SU-DHL-6 (cell line): Measurements from ENCODE around the gene SLC12A7.
"Not testable (repeated sequence)": the region's sequence is repeated elsewhere in the genome, so short reads cannot be mapped to it uniquely, and the experiment has no call there.

ENCODE experiments used
- H2AFZ ChIP-seq: fragments of 200-600 bp; sonication (generic); 2 replicates; pipeline ENCODE4 v1.6.1; 2014; ENCODE audit warnings: low read depth, mild to moderate bottlenecking, moderate library complexity, mixed read lengths, antibody characterized with exemption, low read length; ENCODE audit not compliant: severe bottlenecking
- H3F3A ChIP-seq: fragments of 200-600 bp; shearing (Covaris generic); 2 replicates; pipeline ENCODE4 v1.6.0; 2016; ENCODE audit warnings: antibody characterized with exemption, mild to moderate bottlenecking; ENCODE audit not compliant: insufficient read depth
- H3K27ac ChIP-seq: fragments of 200-600 bp; sonication (generic); 2 replicates; pipeline ENCODE4 v1.5.1; 2016; ENCODE audit warnings: low read depth, mild to moderate bottlenecking, low read length, moderate library complexity, mixed read lengths
- H3K27me3 ChIP-seq: fragments of 200-600 bp; sonication (generic), shearing (Covaris generic); 2 replicates; pipeline ENCODE4 v1.6.0; 2014; ENCODE audit warnings: mild to moderate bottlenecking, low read length
- H3K36me3 ChIP-seq: fragments of 200-600 bp; sonication (generic); 2 replicates; pipeline ENCODE4 v1.6.1; 2014; ENCODE audit warnings: mild to moderate bottlenecking, low read length, mixed read lengths
- H3K4me2 ChIP-seq: fragments of 300-600, 200-600 bp; shearing (Covaris generic), sonication (generic); 2 replicates; pipeline ENCODE4 v1.6.0; 2014; ENCODE audit warnings: low read length, low read depth, mild to moderate bottlenecking; ENCODE audit not compliant: poor library complexity, severe bottlenecking
- H3K4me3 ChIP-seq: fragments of 200-600 bp; sonication (generic); 2 replicates; pipeline ENCODE4 v1.5.1; 2014; ENCODE audit warnings: antibody characterized with exemption, low read length, mild to moderate bottlenecking, mixed read lengths; ENCODE audit not compliant: insufficient read depth, poor library complexity, severe bottlenecking
- H3K79me2 ChIP-seq: fragments of 200-600 bp; sonication (generic); 2 replicates; pipeline ENCODE4 v1.6.1; 2014; ENCODE audit warnings: mild to moderate bottlenecking, low read length, moderate library complexity; ENCODE audit not compliant: insufficient read depth
- H3K9ac ChIP-seq: fragments of 200-600 bp; sonication (generic); 2 replicates; pipeline ENCODE4 v1.7.0; 2014; ENCODE audit warnings: mild to moderate bottlenecking, low read length
- H3K9me2 ChIP-seq: fragments of 200-600 bp; sonication (generic); replicated peaks from 2 replicates; pipeline ENCODE4 v1.6.1; 2014; ENCODE audit warnings: low read length; ENCODE audit not compliant: insufficient read depth
- H3K9me3 ChIP-seq: fragments of 200-600 bp; sonication (generic); 2 replicates; pipeline ENCODE4 v1.6.1; 2014; ENCODE audit warnings: low read length, mixed read lengths; ENCODE audit not compliant: insufficient read depth
- H4K20me1 ChIP-seq: fragments of 200-600 bp; sonication (generic); 2 replicates; pipeline ENCODE4 v1.6.1; 2014; ENCODE audit warnings: low read depth, mild to moderate bottlenecking, antibody characterized with exemption, low read length, moderate library complexity, mixed read lengths
- EZH2phosphoT487 ChIP-seq: fragments of 200-600 bp; sonication (generic), shearing (Covaris generic); conservative IDR thresholded peaks from 2 replicates; pipeline ENCODE4 v1.6.1; 2018; ENCODE audit warnings: mild to moderate bottlenecking, antibody characterized with exemption, low read length, moderate library complexity, mixed read lengths
- TF ChIP-seq, protein P1 (sequence below): fragments of 200-600 bp; sonication (generic); IDR thresholded peaks from one replicate; pipeline ENCODE4 v1.5.1; 2017; ENCODE audit warnings: antibody characterized with exemption, mild to moderate bottlenecking, low read length, moderate library complexity; ENCODE audit not compliant: insufficient read depth, poor library complexity, severe bottlenecking

SLC12A7 gene

DNA sequence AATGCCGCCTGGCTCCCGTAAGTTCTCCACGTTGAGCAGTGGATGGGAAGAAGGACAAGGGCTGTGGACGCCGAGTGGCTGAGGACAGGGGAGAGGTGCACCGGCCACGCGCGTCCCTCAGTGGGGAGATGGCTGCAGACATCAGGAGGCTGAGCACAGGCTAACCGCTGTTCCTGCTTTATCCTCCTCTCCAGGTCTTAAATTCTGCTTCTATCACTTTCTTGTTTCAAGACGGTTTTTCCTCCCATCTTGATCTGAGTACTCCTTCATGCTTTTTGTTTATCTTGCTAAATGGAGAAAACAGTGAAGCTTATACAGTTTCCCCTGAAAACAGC is 47.4 kb upstream of the SLC12A7 start:
- no peak overlapping the region for H3K27ac ChIP-seq
- TF ChIP-seq, protein P1, sequence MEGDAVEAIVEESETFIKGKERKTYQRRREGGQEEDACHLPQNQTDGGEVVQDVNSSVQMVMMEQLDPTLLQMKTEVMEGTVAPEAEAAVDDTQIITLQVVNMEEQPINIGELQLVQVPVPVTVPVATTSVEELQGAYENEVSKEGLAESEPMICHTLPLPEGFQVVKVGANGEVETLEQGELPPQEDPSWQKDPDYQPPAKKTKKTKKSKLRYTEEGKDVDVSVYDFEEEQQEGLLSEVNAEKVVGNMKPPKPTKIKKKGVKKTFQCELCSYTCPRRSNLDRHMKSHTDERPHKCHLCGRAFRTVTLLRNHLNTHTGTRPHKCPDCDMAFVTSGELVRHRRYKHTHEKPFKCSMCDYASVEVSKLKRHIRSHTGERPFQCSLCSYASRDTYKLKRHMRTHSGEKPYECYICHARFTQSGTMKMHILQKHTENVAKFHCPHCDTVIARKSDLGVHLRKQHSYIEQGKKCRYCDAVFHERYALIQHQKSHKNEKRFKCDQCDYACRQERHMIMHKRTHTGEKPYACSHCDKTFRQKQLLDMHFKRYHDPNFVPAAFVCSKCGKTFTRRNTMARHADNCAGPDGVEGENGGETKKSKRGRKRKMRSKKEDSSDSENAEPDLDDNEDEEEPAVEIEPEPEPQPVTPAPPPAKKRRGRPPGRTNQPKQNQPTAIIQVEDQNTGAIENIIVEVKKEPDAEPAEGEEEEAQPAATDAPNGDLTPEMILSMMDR: no peak
- TF ChIP-seq EZH2phosphoT487: no peak
- H3K36me3 ChIP-seq: no peaks in the 10 kb centered on the region
- H3K9ac ChIP-seq: no peak overlapping the region
- H3K9me2 ChIP-seq: no peaks in the 10 kb centered on the region
- no peaks in the 10 kb centered on the region for H3K9me3 ChIP-seq
- H3K27me3 ChIP-seq: no peaks in the 10 kb centered on the region
- no peak overlapping the region for H2AFZ ChIP-seq
- no peaks in the 10 kb centered on the region for H4K20me1 ChIP-seq
- no peak overlapping the region for H3K4me2 ChIP-seq
- H3F3A ChIP-seq: no peaks in the 10 kb centered on the region
- no peak overlapping the region for H3K4me3 ChIP-seq
- H3K79me2 ChIP-seq: no peaks in the 10 kb centered on the region

DNA sequence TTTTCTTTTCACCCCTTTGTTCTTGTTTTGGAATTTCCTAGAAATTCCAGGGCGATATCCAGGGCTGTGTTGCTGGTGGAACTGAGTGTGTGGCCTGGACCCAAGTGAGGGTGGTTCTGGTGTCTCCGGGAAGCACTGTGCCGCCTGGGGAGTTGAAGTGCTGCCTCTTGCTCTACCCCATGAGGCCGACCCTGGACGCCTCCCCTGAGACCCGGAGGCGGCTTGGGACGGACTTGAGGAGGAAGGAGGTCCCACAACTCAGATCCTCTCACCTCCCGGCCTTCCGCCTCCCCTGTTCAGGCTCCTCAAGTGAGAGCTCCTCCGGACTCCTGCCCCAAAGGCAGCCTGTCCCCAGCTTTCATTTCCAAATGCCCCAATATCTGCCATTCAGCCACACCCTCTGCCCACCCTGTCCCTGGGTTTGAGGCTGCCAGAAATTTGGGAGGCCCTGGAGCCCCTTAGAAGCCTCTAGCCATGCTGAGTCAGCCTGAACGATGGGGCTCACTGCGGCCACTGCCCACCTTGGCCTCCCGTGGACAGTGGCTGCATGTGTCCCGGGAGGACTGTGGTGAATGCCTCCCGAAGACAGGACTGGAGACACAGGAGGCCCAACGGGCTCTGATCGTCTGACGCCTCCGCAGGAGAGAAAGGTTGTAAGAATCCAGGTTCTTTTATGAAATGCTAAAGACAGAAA is 46.9 kb upstream of the SLC12A7 start:
- H3F3A ChIP-seq: no peaks in the 10 kb centered on the region
- H3K79me2 ChIP-seq: no peaks in the 10 kb centered on the region
- H3K27me3 ChIP-seq: no peaks in the 10 kb centered on the region
- H3K9ac ChIP-seq: no peak overlapping the region
- no peak overlapping the region for H2AFZ ChIP-seq
- TF ChIP-seq, protein P1: no peak
- no peak for TF ChIP-seq EZH2phosphoT487
- no peak overlapping the region for H3K4me3 ChIP-seq
- no peaks in the 10 kb centered on the region for H3K9me2 ChIP-seq
- H3K27ac ChIP-seq: no peak overlapping the region
- H4K20me1 ChIP-seq: no peaks in the 10 kb centered on the region
- H3K9me3 ChIP-seq: no peaks in the 10 kb centered on the region
- no peaks in the 10 kb centered on the region for H3K36me3 ChIP-seq
- no peak overlapping the region for H3K4me2 ChIP-seq

DNA sequence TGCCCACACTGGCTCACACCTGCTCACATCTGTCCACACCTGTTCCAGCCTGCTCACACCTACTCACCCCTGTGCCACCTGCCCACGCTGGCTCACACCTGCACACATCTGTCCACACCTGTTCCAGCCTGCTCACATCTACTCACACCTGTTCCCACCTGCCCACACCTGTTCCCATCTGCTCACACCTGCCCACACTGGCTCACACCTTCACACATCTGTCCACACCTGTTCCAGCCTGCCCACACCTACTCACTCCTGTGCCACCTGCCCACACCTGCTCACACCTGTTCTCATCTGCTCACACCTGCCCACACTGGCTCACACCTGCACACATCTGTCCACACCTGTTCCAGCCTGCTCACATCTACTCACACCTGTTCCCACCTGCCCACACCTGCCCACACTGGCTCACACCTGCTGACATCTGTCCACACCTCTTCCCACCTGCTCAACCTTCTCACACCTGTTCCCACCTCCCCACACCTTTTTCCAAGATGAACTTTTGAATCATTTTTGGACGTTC is 45.7 kb upstream of the SLC12A7 start:
- not testable (repeated sequence) for H3K4me2 ChIP-seq, H3K36me3 ChIP-seq, H3K27ac ChIP-seq, H2AFZ ChIP-seq, H3K9me2 ChIP-seq, H3K4me3 ChIP-seq, H3F3A ChIP-seq, H3K9me3 ChIP-seq, H4K20me1 ChIP-seq, H3K9ac ChIP-seq, H3K27me3 ChIP-seq, H3K79me2 ChIP-seq

DNA sequence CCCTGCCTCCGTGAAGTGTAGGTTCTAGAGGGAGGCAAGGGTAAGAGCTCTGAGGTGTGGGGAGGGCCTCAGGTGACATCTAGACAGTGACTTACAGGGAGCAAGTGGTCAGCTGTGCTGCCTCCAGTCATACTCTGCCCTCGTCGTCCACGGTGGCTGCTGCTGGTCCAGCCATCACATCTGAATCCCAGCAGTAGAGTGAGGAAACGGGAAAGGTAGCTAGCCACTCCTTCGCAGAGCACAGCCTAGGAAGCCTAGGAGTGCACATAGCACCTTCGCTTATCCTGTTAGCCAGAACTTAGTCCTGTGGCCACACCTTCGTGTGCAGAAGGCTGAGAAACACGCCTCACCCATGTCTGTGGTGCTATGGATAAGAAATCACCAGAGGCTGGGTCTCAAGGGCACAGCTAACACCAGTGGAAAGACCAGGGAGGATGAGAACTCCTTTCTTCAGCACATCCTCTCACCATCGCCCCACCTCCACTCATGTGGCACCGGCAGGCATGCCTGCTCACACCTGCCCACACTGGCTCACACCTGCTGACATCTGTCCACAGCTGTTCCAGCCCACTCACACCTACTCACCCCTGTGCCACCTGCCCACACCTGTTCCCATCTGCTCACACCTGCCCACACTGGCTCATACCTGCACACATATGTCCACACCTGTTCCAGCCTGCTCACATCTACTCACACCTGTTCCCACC is 45.0 kb upstream of the SLC12A7 start:
- Histone ChIP-seq H3K9ac (no peak overlapping the region), H3K79me2 (no peaks in the 10 kb centered on the region), H3K36me3 (no peaks in the 10 kb centered on the region), H3F3A (no peaks in the 10 kb centered on the region), H3K27me3 (no peaks in the 10 kb centered on the region), H3K27ac (no peak overlapping the region), H3K9me3 (no peaks in the 10 kb centered on the region), H4K20me1 (no peaks in the 10 kb centered on the region), H3K9me2 (no peaks in the 10 kb centered on the region), H3K4me3 (no peak overlapping the region), H3K4me2 (no peak overlapping the region), H2AFZ (no peak overlapping the region)
- no peak for TF ChIP-seq EZH2phosphoT487
- TF ChIP-seq, protein P1: no peak
